IMR-90 (cell line): ENCODE results near the gene FMN1. TPM values are rescaled to one million over a fixed set of nuclear protein-coding genes. Genes with fewer than 3 reads are reported as not detected.
A peak's percentile ranks its signal among the peaks of the same experiment; 100 is the strongest.

Source experiments
- ATAC-seq: fragments of 200-7000 bp; cut with Tn5 transposase; 2 replicates; pipeline ENCODE4 v1.9.1; 2020; ENCODE audit warnings: low read depth, mild to moderate bottlenecking, moderate library complexity
- BruUV-seq: library from RNA; stranded (reverse); fragments of 400-500 nt; replicated peaks from 2 replicates; lab custom pipeline; 2021; lab: Mats Ljungman, UMichigan
- CTCF ChIA-PET: fragments of 300-600 bp; formaldehyde crosslinking; extraction: SDS; loops from one replicate; lab custom pipeline; 2021; ENCODE audit warnings: antibody characterized with exemption; lab: Yijun Ruan, JAX
- POLR2A ChIA-PET: fragments of 300-600 bp; sonication (Branson Sonifier 250); formaldehyde crosslinking; loops from one replicate; lab custom pipeline; 2022; ENCODE audit warnings: antibody characterized with exemption; ENCODE audit not compliant: unreplicated experiment; lab: Charles Lee
- DNase-seq: peaks from one replicate; pipeline ENCODE4 v3.0.0; 2013
- H2AFZ ChIP-seq: replicated peaks from 2 replicates; pipeline ENCODE3; 2013; ENCODE audit warnings: low read length, mild to moderate bottlenecking; ENCODE audit not compliant: poor library complexity
- H2AK5ac ChIP-seq: 2 replicates; pipeline ENCODE4 v1.6.1; 2013; ENCODE audit warnings: low read depth, low read length, inconsistent platforms
- H2AK9ac ChIP-seq: replicated peaks from 2 replicates; pipeline ENCODE3; 2013; ENCODE audit warnings: mild to moderate bottlenecking, low read depth, low read length, moderate library complexity; ENCODE audit not compliant: poor library complexity
- H2BK120ac ChIP-seq: 2 replicates; pipeline ENCODE4 v1.6.1; 2013; ENCODE audit warnings: low read depth, low read length, inconsistent platforms
- H2BK15ac ChIP-seq: 3 replicates; pipeline ENCODE4 v1.6.1; 2013; ENCODE audit warnings: low read depth, low read length, inconsistent platforms
- H2BK20ac ChIP-seq: 2 replicates; pipeline ENCODE4 v1.6.1; 2013; ENCODE audit warnings: low read depth, mild to moderate bottlenecking, inconsistent platforms, low read length, moderate library complexity
- H2BK5ac ChIP-seq: 2 replicates; pipeline ENCODE4 v1.6.1; 2013; ENCODE audit warnings: mild to moderate bottlenecking, low read depth, low read length, inconsistent platforms; ENCODE audit not compliant: poor library complexity, severe bottlenecking
- H3K14ac ChIP-seq: replicated peaks from 2 replicates; pipeline ENCODE4 v1.6.1; 2013; ENCODE audit warnings: low read depth, low read length, inconsistent platforms
- H3K18ac ChIP-seq: 2 replicates; pipeline ENCODE4 v1.6.1; 2013; ENCODE audit warnings: low read depth, low read length, control low read depth
- H3K23ac ChIP-seq: 2 replicates; pipeline ENCODE4 v1.6.1; 2013; ENCODE audit warnings: low read depth, low read length, inconsistent platforms
- H3K27ac ChIP-seq: 2 replicates; pipeline ENCODE4 v1.5.1; 2013; ENCODE audit warnings: mild to moderate bottlenecking, control low read depth, low read length; ENCODE audit not compliant: insufficient read depth
- H3K27me3 ChIP-seq: 2 replicates; pipeline ENCODE4 v1.6.1; 2013; ENCODE audit warnings: low read length; ENCODE audit not compliant: control insufficient read depth, insufficient read depth
- H3K36me3 ChIP-seq: 2 replicates; pipeline ENCODE4 v1.6.1; 2013; ENCODE audit warnings: low read length, mixed read lengths; ENCODE audit not compliant: control insufficient read depth, insufficient read depth
- H3K4ac ChIP-seq: 2 replicates; pipeline ENCODE4 v1.6.1; 2013; ENCODE audit warnings: low read depth, low read length, inconsistent platforms
- H3K4me1 ChIP-seq: 2 replicates; pipeline ENCODE4 v1.6.1; 2013; ENCODE audit warnings: low read length, mixed read lengths; ENCODE audit not compliant: control insufficient read depth, insufficient read depth
- H3K4me2 ChIP-seq: 2 replicates; pipeline ENCODE4 v1.6.1; 2013; ENCODE audit warnings: low read depth, mild to moderate bottlenecking, control low read depth, low read length, moderate library complexity
- H3K4me3 ChIP-seq: 2 replicates; pipeline ENCODE4 v1.5.1; 2013; ENCODE audit warnings: low read depth, mild to moderate bottlenecking, control low read depth, low read length, moderate library complexity; ENCODE audit not compliant: insufficient read depth
- H3K56ac ChIP-seq: 2 replicates; pipeline ENCODE4 v1.6.1; 2013; ENCODE audit warnings: low read length, inconsistent platforms; ENCODE audit not compliant: insufficient read depth; ENCODE audit errors: extremely low read depth
- H3K79me1 ChIP-seq, 2 experiments: 2 replicates each; pipeline ENCODE4 v1.6.1; 2013; ENCODE audit warnings: low read length in 2 of 2, inconsistent platforms in 1 of 2, low read depth in 1 of 2
- H3K9ac ChIP-seq: 2 replicates; pipeline ENCODE4 v1.6.1; 2013; ENCODE audit warnings: low read depth, low read length, control low read depth
- H3K9me1 ChIP-seq: 2 replicates; pipeline ENCODE4 v1.6.1; 2013; ENCODE audit warnings: low read length, inconsistent platforms; ENCODE audit not compliant: insufficient read depth
- H3K9me3 ChIP-seq: 2 replicates; pipeline ENCODE4 v1.6.1; 2013; ENCODE audit warnings: low read length; ENCODE audit not compliant: control insufficient read depth, insufficient read depth
- H4K20me1 ChIP-seq: 2 replicates; pipeline ENCODE4 v1.6.1; 2013; ENCODE audit warnings: low read length, inconsistent platforms; ENCODE audit not compliant: insufficient read depth
- H4K5ac ChIP-seq: 2 replicates; pipeline ENCODE4 v1.6.1; 2013; ENCODE audit warnings: mild to moderate bottlenecking, low read depth, low read length, control low read depth
- H4K8ac ChIP-seq, 2 experiments: 2 replicates each; pipeline ENCODE4 v1.6.1; 2013; ENCODE audit warnings: low read depth in 2 of 2, low read length in 2 of 2, control low read depth in 1 of 2, inconsistent platforms in 1 of 2
- H4K91ac ChIP-seq: 2 replicates; pipeline ENCODE4 v1.6.1; 2013; ENCODE audit warnings: low read depth, low read length, inconsistent platforms; ENCODE audit not compliant: insufficient read depth
- BHLHE40 ChIP-seq: fragments of 150-350 bp; IDR thresholded peaks from 2 replicates; pipeline ENCODE4 v1.6.1; 2016; ENCODE audit warnings: mild to moderate bottlenecking, low read depth, low read length
- CHD1 ChIP-seq: IDR thresholded peaks from 2 replicates; pipeline ENCODE4 v1.6.1; 2012; ENCODE audit warnings: low read depth, low read length, improper control_type of control experiment
- CTCF ChIP-seq: conservative IDR thresholded peaks from 2 replicates; pipeline ENCODE4 v1.5.1; 2012; ENCODE audit warnings: mild to moderate bottlenecking, low read depth, low read length, improper control_type of control experiment
- FOS ChIP-seq: fragments of 150-350 bp; IDR thresholded peaks from 2 replicates; pipeline ENCODE4 v1.6.1; 2016; ENCODE audit warnings: low read depth, low read length
- NFE2L2 ChIP-seq: fragments of 150-350 bp; IDR thresholded peaks from 2 replicates; pipeline ENCODE4 v1.6.1; 2016; ENCODE audit warnings: low read depth, mild to moderate bottlenecking, low read length
- RAD21 ChIP-seq: IDR thresholded peaks from 2 replicates; pipeline ENCODE4 v1.6.1; 2012; ENCODE audit warnings: low read length, improper control_type of control experiment
- RCOR1 ChIP-seq: IDR thresholded peaks from 2 replicates; pipeline ENCODE4 v1.6.1; 2012; ENCODE audit warnings: mild to moderate bottlenecking, low read length, improper control_type of control experiment; ENCODE audit not compliant: insufficient replicate concordance
- SMC3 ChIP-seq: fragments of 150-350 bp; IDR thresholded peaks from 2 replicates; pipeline ENCODE4 v1.6.1; 2016; ENCODE audit warnings: low read depth, mild to moderate bottlenecking, antibody characterized with exemption, low read length, moderate library complexity
- USF2 ChIP-seq: fragments of 150-350 bp; IDR thresholded peaks from 2 replicates; pipeline ENCODE4 v1.6.1; 2017; ENCODE audit warnings: mild to moderate bottlenecking, antibody characterized with exemption, low read length, low read depth
- dilution Hi-C: fragments of 300-500 bp; cut with HindIII; formaldehyde crosslinking; loops from one replicate; pipeline ENCODE4 v1.14.3; 2018; ENCODE audit warnings: low sequenced_read_pairs; ENCODE audit not compliant: unreplicated experiment
- in situ Hi-C: fragments of 300-500 bp; cut with MboI; formaldehyde crosslinking; loops from 3 replicates; pipeline ENCODE4 v1.14.3; 2019; ENCODE audit warnings: low sequenced_read_pairs, inconsistent platforms, mixed read lengths
- intact Hi-C: fragments of 100-400 bp; cut with micrococcal nuclease; formaldehyde crosslinking; loops from 2 replicates; pipeline ENCODE4 v1.10.0; 2022
- polyA plus RNA-seq, 3 experiments: library from polyadenylated mRNA; depleted of rRNA; stranded (reverse); fragments of >200 nt; gene quantifications; 2 replicates each; pipeline ENCODE4 v1.2.3, GENCODE V29; 2012; ENCODE audit warnings: low replicate concordance in 1 of 3
- total RNA-seq: library from RNA; depleted of rRNA; stranded (reverse); fragments of >200 nt; gene quantifications from 2 replicates; pipeline ENCODE4 v1.2.3, GENCODE V29; 2012

FMN1 gene
- total and polyA plus RNA-seq, 2 of the 4 experiments (the other 2 are of a cell fraction): 7.3 to 17.6 TPM

- Histone ChIP-seq H3K79me1 (peaks cover 32 to 78% of the 10 kb centered on the region in 2 experiments), H4K5ac (peak overlapping the region; percentile 96), H4K91ac (peak overlapping the region; percentile 97), H3K4me3 (no peak overlapping the region), H3K4ac (peak overlapping the region; percentile 85), H2BK120ac (peak overlapping the region; percentile 90), H2BK20ac (peak overlapping the region; percentile 88), H3K4me2 (no peak overlapping the region), H3K9ac (peak overlapping the region; percentile 62; the same call in 1 of the 2 replicates), H3K27ac (peak overlapping the region; percentile 62; the same call in 1 of the 2 replicates), H2BK15ac (peak overlapping the region; percentile 63; the same call in 1 of the 3 replicates), H4K8ac (peak overlapping the region; percentile 78 to 85; a peak in 3 of 4 replicates), H3K56ac (no peak overlapping the region), H2AK5ac (peak overlapping the region; percentile 76), H3K18ac (peak overlapping the region; percentile 99), H4K20me1 (peaks cover 10% of the 10 kb centered on the region; the same call in 1 of the 2 replicates), H3K9me1 (peaks cover 13% of the 10 kb centered on the region; the same call in 1 of the 2 replicates), H3K4me1 (peaks cover 15% of the 10 kb centered on the region), H2BK5ac (peak overlapping the region; percentile 91), H3K9me3 (no peaks in the 10 kb centered on the region), H3K23ac (peak overlapping the region; percentile 86), H2AK9ac (no peak overlapping the region), H3K27me3 (no peaks in the 10 kb centered on the region), H3K36me3 (peaks cover 2% of the 10 kb centered on the region; the same call in 1 of the 2 replicates), H2AFZ (no peak overlapping the region), H3K14ac (peak overlapping the region; percentile 94)
- DNase-seq (no peak), ATAC-seq (no peak)
- dilution Hi-C loops: no loop called here
- TF ChIP-seq USF2: no peak
- TF ChIP-seq CHD1: no peak
- peak; percentile 39 for TF ChIP-seq SMC3
- TF ChIP-seq FOS: no peak
- TF ChIP-seq BHLHE40: no peak
- peak; percentile 46 for TF ChIP-seq CTCF
- TF ChIP-seq RCOR1: no peak
- TF ChIP-seq NFE2L2: no peak
- TF ChIP-seq RAD21: no peak; the same call in 1 of the 2 replicates
- ChIA-PET CTCF (interaction anchor here (0.7 to 5.1 kb wide), 10 partner anchors 8 to 344 kb away, joined by 3 to 29 read pairs (median 4); no protein-coding TSS in a partner anchor), POLR2A (no interaction called here)
- intact Hi-C loops: no loop called here
- no TSS peak for BruUV-seq
- in situ Hi-C loops: loop anchor here (5.0 kb wide), 1 partner anchor 331 kb away; no protein-coding TSS in a partner anchor
These were observed 201.2 kb downstream of the FMN1 start for GRCh38 chr15:32993285-32993684.
